Measurements from ENCODE around the gene CYP1A1. TPM values are rescaled to one million over a fixed set of nuclear protein-coding genes. Genes with fewer than 3 reads are reported as not detected.

CYP1A1 gene
- 1 to 10 TPM; 3.4 to 5.4 TPM for total RNA-seq

DNA sequence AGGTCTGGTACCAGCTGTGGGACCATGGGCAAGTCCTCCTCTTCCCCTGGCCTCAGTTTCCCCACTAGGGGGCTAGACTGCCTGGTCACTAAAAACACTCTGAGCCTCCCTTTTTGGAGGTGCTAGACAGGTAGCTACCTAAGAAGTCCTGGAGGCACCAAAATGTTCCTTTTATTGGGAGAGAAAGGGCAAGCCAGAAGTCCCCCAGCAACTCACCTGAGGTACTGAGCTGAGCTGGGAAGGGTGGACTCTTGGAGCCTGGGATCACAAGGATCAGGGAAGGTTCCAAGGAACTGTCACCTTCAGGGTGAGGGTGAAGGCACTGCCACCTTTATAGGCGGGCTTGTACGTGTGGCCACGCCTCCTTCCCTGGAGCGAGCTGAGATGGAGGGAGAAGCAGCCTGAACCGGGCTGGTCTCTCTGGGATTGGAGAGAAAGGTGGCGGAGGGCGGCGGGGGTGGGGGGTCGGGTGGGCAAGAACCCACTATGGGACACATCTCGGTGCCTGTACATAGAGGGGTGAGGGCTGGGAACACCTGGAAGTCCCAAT lies at the start of gene CYP1A1:
Gene CYP1A1 (minus strand): TSS at position 304 of the 550 bp plus-strand sequence. CDS start 2,431 bp downstream, outside the sequence.
- Mint-ChIP-seq H3K9me3 (no peaks in the 10 kb centered on the region), H3K4me1 (ENCODE audit: low read depth) (peaks cover 19% of the 10 kb centered on the region), H3K27me3 (ENCODE audit: low read depth) (peaks cover 19% of the 10 kb centered on the region), H3K27ac (no peak within 1 kb of the TSS), H3K4me3 (peak within 1 kb of the TSS; percentile 79 to 82), H3K36me3 (ENCODE audit: insufficient read depth in 2 of 2) (no peaks in the 10 kb centered on the region)
- DNase-seq (peak; percentile 30 to 58), ATAC-seq (replicated peaks in 1 of 2) (peak; percentile 28 to 46)

DNA sequence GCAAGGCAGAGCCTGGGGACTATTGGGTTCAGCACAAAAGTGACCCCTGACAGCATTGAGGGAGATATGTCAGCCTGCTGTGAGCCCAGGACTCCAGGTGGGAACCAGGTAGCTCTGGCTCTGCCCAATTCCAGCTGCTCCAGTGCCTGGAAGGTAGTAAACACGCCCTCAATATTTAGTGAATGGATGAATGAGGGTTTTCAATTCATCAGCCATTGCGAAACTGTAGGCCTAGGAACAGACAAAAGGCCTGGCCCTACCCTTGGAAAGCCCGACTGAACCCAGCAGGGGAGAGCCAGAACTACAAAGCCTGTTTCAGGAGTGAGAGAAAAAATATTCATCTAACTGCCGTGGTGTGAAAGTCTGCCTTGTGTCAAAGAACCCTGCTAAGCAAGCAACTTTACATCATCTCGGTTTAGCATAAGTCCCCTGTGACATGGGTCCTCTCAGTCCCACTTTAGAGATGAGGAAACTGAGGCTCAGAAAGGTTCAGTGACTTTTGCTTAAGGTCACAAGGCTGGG lies 48.5 kb upstream of the CYP1A1 start:
- H3K27me3 Mint-ChIP-seq (ENCODE audit: low read depth): peaks cover 2% of the 10 kb centered on the region
- DNase-seq (no peak), ATAC-seq (replicated peaks in 1 of 2) (no peak)
- no peak overlapping the region for H3K27ac Mint-ChIP-seq
- H3K9me3 Mint-ChIP-seq: no peaks in the 10 kb centered on the region
- H3K36me3 Mint-ChIP-seq (ENCODE audit: insufficient read depth in 2 of 2): no peaks in the 10 kb centered on the region
- H3K4me1 Mint-ChIP-seq (ENCODE audit: low read depth): peaks cover 72% of the 10 kb centered on the region
- H3K4me3 Mint-ChIP-seq: no peak overlapping the region

GRCh38 chr15:74773329-74773728 lies 48.0 kb upstream of the CYP1A1 start:
- peaks cover 71% of the 10 kb centered on the region for H3K4me1 Mint-ChIP-seq (ENCODE audit: low read depth)
- no peak overlapping the region for H3K27ac Mint-ChIP-seq

DNA sequence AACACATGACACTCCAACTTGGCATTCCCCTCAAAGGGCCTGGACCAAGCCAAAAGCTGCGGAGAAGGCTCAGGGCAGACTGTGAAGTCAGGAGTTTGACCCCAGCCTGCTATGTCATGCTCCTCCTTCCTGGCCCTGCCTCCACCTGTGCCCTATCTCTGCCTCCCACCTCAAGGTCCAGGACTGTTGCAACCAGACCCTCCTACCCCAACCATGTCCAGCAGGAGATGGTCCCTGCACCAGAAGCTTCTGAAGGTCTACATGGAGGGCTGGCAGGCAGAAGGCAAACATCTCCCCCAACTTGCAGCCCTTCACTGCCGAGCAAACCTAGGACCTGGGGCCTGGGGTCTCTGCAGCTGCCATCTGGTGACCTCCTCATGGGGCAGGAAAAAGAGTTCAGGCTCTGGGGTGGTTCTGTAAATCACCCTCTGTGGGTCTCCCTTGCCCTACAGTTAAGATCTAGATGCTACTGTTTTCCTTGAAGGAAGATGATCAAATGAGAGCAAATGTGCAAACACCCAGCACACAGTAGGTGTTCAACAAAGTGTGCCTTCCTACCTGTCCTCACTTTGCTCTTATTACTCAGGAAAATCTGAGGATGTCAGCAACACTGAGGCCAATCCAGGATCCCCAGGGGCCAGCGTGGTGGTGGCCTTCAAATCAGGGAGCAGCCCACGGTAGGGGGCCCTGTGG lies 45.0 kb upstream of the CYP1A1 start:
- Mint-ChIP-seq H3K27ac (no peak overlapping the region), H3K9me3 (no peaks in the 10 kb centered on the region), H3K4me3 (no peak overlapping the region), H3K4me1 (ENCODE audit: low read depth) (peaks cover 41% of the 10 kb centered on the region), H3K36me3 (ENCODE audit: insufficient read depth in 2 of 2) (no peaks in the 10 kb centered on the region), H3K27me3 (ENCODE audit: low read depth) (peaks cover 6% of the 10 kb centered on the region)
- ATAC-seq (replicated peaks in 1 of 2) (no peak), DNase-seq (no peak)

More at GRCh38 chr15:74773329-74773728, 48.0 kb upstream of the CYP1A1 start:
- no peaks in the 10 kb centered on the region for H3K36me3 Mint-ChIP-seq (ENCODE audit: insufficient read depth in 2 of 2)
- ATAC-seq (replicated peaks in 1 of 2) (no peak), DNase-seq (no peak)
- no peaks in the 10 kb centered on the region for H3K9me3 Mint-ChIP-seq
- H3K4me3 Mint-ChIP-seq: no peak overlapping the region
- peaks cover 6% of the 10 kb centered on the region for H3K27me3 Mint-ChIP-seq (ENCODE audit: low read depth)

- H3K27me3 Mint-ChIP-seq (ENCODE audit: low read depth): peaks cover 6% of the 10 kb centered on the region
- no peaks in the 10 kb centered on the region for H3K36me3 Mint-ChIP-seq (ENCODE audit: insufficient read depth in 2 of 2)
- no peak for ATAC-seq (replicated peaks in 1 of 2)
- H3K4me1 Mint-ChIP-seq (ENCODE audit: low read depth): peaks cover 34% of the 10 kb centered on the region
- no peak for DNase-seq
- H3K9me3 Mint-ChIP-seq: no peaks in the 10 kb centered on the region
- no peak overlapping the region for H3K27ac Mint-ChIP-seq
- no peak overlapping the region for H3K4me3 Mint-ChIP-seq
Measured at GRCh38 chr15:74769463-74770025, 44.2 kb upstream of the CYP1A1 start.

- peak; percentile 50 for ATAC-seq (replicated peaks in 1 of 2)
- no peaks in the 10 kb centered on the region for H3K9me3 Mint-ChIP-seq
- H3K36me3 Mint-ChIP-seq (ENCODE audit: insufficient read depth in 2 of 2): no peaks in the 10 kb centered on the region
- peak; percentile 64 to 69 for DNase-seq
- peaks cover 27% of the 10 kb centered on the region for H3K4me1 Mint-ChIP-seq (ENCODE audit: low read depth)
- peaks cover 6% of the 10 kb centered on the region for H3K27me3 Mint-ChIP-seq (ENCODE audit: low read depth)
- peak overlapping the region; percentile 15 to 50 for H3K4me3 Mint-ChIP-seq
- no peak overlapping the region for H3K27ac Mint-ChIP-seq
Measured at GRCh38 chr15:74768771-74769342, 43.5 kb upstream of the CYP1A1 start.

- H3K27ac Mint-ChIP-seq: no peak overlapping the region
- H3K9me3 Mint-ChIP-seq: no peaks in the 10 kb centered on the region
- no peaks in the 10 kb centered on the region for H3K36me3 Mint-ChIP-seq (ENCODE audit: insufficient read depth in 2 of 2)
- H3K4me3 Mint-ChIP-seq: peak overlapping the region in 1 of 2 donors; percentile 15
- H3K27me3 Mint-ChIP-seq (ENCODE audit: low read depth): peaks cover 6% of the 10 kb centered on the region
- DNase-seq: no peak
- H3K4me1 Mint-ChIP-seq (ENCODE audit: low read depth): peaks cover 21% of the 10 kb centered on the region
- no peak for ATAC-seq (replicated peaks in 1 of 2)
Measured at GRCh38 chr15:74768099-74768770, 42.9 kb upstream of the CYP1A1 start.

- Mint-ChIP-seq H3K4me3 (no peak overlapping the region), H3K9me3 (no peaks in the 10 kb centered on the region), H3K4me1 (ENCODE audit: low read depth) (peaks cover 27% of the 10 kb centered on the region), H3K27ac (no peak overlapping the region), H3K27me3 (ENCODE audit: low read depth) (peaks cover 6% of the 10 kb centered on the region), H3K36me3 (ENCODE audit: insufficient read depth in 2 of 2) (no peaks in the 10 kb centered on the region)
- ATAC-seq (replicated peaks in 1 of 2) (no peak), DNase-seq (no peak)
Measured at GRCh38 chr15:74767167-74768098, 42.1 kb upstream of the CYP1A1 start.

- no peaks in the 10 kb centered on the region for H3K9me3 Mint-ChIP-seq
- H3K4me3 Mint-ChIP-seq: no peak overlapping the region
- ATAC-seq (replicated peaks in 1 of 2) (no peak), DNase-seq (no peak)
- no peaks in the 10 kb centered on the region for H3K36me3 Mint-ChIP-seq (ENCODE audit: insufficient read depth in 2 of 2)
- H3K4me1 Mint-ChIP-seq (ENCODE audit: low read depth): peaks cover 6% of the 10 kb centered on the region
- no peaks in the 10 kb centered on the region for H3K27me3 Mint-ChIP-seq (ENCODE audit: low read depth)
- H3K27ac Mint-ChIP-seq: no peak overlapping the region
Measured at GRCh38 chr15:74763416-74763815, 38.1 kb upstream of the CYP1A1 start.

DNA sequence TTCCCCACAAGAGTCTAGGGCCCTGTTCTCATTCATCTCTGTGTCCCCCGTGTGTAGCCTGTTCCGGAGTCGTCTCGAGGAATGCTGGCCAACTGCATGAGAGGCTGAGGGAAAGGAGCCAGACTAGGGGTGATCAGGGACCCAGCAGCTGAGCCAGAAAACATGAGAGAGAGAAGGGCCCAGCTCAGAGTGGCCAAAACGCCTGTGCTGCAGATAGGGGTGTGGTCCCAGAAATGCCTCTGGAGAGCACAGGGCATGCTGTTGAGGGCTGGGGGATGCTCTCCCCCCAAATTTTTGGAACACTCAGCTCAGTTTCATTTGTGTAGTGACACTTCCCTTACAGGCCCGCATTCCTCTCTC lies 37.4 kb upstream of the CYP1A1 start:
- peaks cover 6% of the 10 kb centered on the region for H3K4me1 Mint-ChIP-seq (ENCODE audit: low read depth)
- H3K27me3 Mint-ChIP-seq (ENCODE audit: low read depth): no peaks in the 10 kb centered on the region
- no peaks in the 10 kb centered on the region for H3K36me3 Mint-ChIP-seq (ENCODE audit: insufficient read depth in 2 of 2)
- H3K4me3 Mint-ChIP-seq: peak overlapping the region in 1 of 2 donors; percentile 17
- ATAC-seq (replicated peaks in 1 of 2) (peak in 1 of 2 donors; percentile 17), DNase-seq (no peak)
- H3K27ac Mint-ChIP-seq: no peak overlapping the region
- H3K9me3 Mint-ChIP-seq: no peaks in the 10 kb centered on the region

- no peaks in the 10 kb centered on the region for H3K27me3 Mint-ChIP-seq (ENCODE audit: low read depth)
- DNase-seq (no peak), ATAC-seq (replicated peaks in 1 of 2) (no peak)
- no peaks in the 10 kb centered on the region for H3K9me3 Mint-ChIP-seq
- H3K27ac Mint-ChIP-seq: no peak overlapping the region
- H3K4me3 Mint-ChIP-seq: no peak overlapping the region
- peaks cover 6% of the 10 kb centered on the region for H3K4me1 Mint-ChIP-seq (ENCODE audit: low read depth)
- no peaks in the 10 kb centered on the region for H3K36me3 Mint-ChIP-seq (ENCODE audit: insufficient read depth in 2 of 2)
Measured at GRCh38 chr15:74758736-74759135, 33.4 kb upstream of the CYP1A1 start.

DNA sequence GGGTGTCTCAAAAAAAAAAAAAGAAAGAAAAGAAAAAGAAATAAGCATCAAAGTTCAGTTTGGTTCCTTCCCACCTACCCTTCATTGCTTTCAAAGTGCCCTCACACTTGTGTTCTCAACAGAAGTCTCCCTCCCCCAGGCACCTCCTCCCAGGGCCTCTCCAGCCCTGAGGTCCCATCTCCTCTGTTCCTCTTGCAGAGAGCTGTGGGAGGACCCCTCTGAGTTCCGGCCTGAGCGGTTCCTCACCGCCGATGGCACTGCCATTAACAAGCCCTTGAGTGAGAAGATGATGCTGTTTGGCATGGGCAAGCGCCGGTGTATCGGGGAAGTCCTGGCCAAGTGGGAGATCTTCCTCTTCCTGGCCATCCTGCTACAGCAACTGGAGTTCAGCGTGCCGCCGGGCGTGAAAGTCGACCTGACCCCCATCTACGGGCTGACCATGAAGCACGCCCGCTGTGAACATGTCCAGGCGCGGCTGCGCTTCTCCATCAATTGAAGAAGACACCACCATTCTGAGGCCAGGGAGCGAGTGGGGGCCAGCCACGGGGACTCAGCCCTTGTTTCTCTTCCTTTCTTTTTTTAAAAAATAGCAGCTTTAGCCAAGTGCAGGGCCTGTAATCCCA lies 29.4 kb upstream of the CYP1A1 start:
- Mint-ChIP-seq H3K27ac (no peak overlapping the region), H3K36me3 (ENCODE audit: insufficient read depth in 2 of 2) (no peaks in the 10 kb centered on the region), H3K4me1 (ENCODE audit: low read depth) (no peaks in the 10 kb centered on the region), H3K4me3 (no peak overlapping the region), H3K9me3 (no peaks in the 10 kb centered on the region), H3K27me3 (ENCODE audit: low read depth) (no peaks in the 10 kb centered on the region)
- no peak for ATAC-seq (replicated peaks in 1 of 2)
- no peak for DNase-seq
